Uterus (tissue), 4 donors: Measurements from ENCODE around the gene S100B. TPM values are rescaled to one million over a fixed set of nuclear protein-coding genes. Genes with fewer than 3 reads are reported as not detected.

ENCODE experiments used
- DNase-seq, 2 donors: peaks; one replicate each; pipeline ENCODE4 v3.0.0-alpha.2; 2019 to 2020
- H3K27ac ChIP-seq, 2 donors: fragments of 200-600 bp; sonication (generic); 1 replicate in 1 of 2; 2 replicates in 1 of 2; pipeline ENCODE4 v1.5.1; 2016 to 2018
- H3K27me3 ChIP-seq, 2 donors: fragments of 200-600 bp; sonication (generic); one replicate each; pipeline ENCODE4 v1.5.1; 2018 to 2019; ENCODE audit warnings: control low read depth in 1 of 2
- H3K36me3 ChIP-seq, 2 donors: fragments of 200-600 bp; sonication (generic); one replicate each; pipeline ENCODE4 v1.5.1; 2019; ENCODE audit warnings: control low read depth in 1 of 2
- H3K4me1 ChIP-seq, 2 donors: fragments of 200-600 bp; sonication (generic); one replicate each; pipeline ENCODE4 v1.5.1; 2018 to 2019; ENCODE audit warnings: control low read depth in 1 of 2
- H3K4me3 ChIP-seq, 2 donors: fragments of 200-600 bp; sonication (generic); 1 replicate in 1 of 2; 2 replicates in 1 of 2; pipeline ENCODE4 v1.5.1; 2018 to 2019; ENCODE audit warnings: mild to moderate bottlenecking in 1 of 2
- H3K9me3 ChIP-seq, 2 donors: fragments of 200-600 bp; sonication (generic); one replicate each; pipeline ENCODE4 v1.5.1; 2019; ENCODE audit warnings: control low read depth in 1 of 2
- CTCF ChIP-seq, 4 experiments: fragments of 200-600 bp in 2 of 4; fragments of 450-650 bp in 2 of 4; sonication (generic) in 2 of 4; IDR thresholded peaks; one replicate each; pipeline ENCODE4 v1.5.1; 2016 to 2019; ENCODE audit warnings: antibody characterized with exemption in 4 of 4, mild to moderate bottlenecking in 2 of 4, moderate library complexity in 1 of 4
- POLR2A ChIP-seq, 2 donors: fragments of 450-650 bp; IDR thresholded peaks; one replicate each; pipeline ENCODE4 v1.6.1; 2016; ENCODE audit warnings: antibody characterized with exemption in 2 of 2, mild to moderate bottlenecking in 1 of 2, moderate library complexity in 1 of 2
- intact Hi-C: fragments of 100-400 bp; cut with DNase I; formaldehyde crosslinking; loops from one replicate; pipeline ENCODE4 v1.15.1; 2023; ENCODE audit warnings: low total_unique reads
- total RNA-seq, 4 donors: library from RNA; depleted of rRNA in 3 of 4; stranded (reverse); fragments of >200 nt in 3 of 4; gene quantifications; one replicate each; pipeline versions ENCODE4 v1.1.0 to v1.2.4, GENCODE V29; 2014 to 2023
- donor health status: DM: yes; HTN: yes; CAD: no.

S100B gene
- total RNA-seq, 4 donors from 2014 or later, result 1.8 to 18.2 TPM; not detected in 2

- no peak for DNase-seq
- intact Hi-C loops, result no loop called here
- Histone ChIP-seq H3K27me3 (no peaks in the 10 kb centered on the region), H3K36me3 (no peaks in the 10 kb centered on the region), H3K4me3 (no peak overlapping the region), H3K4me1 (no peaks in the 10 kb centered on the region), H3K27ac (no peak overlapping the region), H3K9me3 (no peaks in the 10 kb centered on the region)
- TF ChIP-seq CTCF (IDR thresholded peaks at IDR 0.05) (no peak), POLR2A (IDR thresholded peaks at IDR 0.05) (no peak)
These were observed 54.6 kb downstream of the S100B start for GRCh38 chr21:46550116-46550941.

- no peak for DNase-seq
- H3K27me3 ChIP-seq, result no peaks in the 10 kb centered on the region
- H3K27ac ChIP-seq, result no peak overlapping the region
- intact Hi-C loops, result no loop called here
- no peaks in the 10 kb centered on the region for H3K4me1 ChIP-seq
- H3K36me3 ChIP-seq, result no peaks in the 10 kb centered on the region
- no peak overlapping the region for H3K4me3 ChIP-seq
- no peak for TF ChIP-seq CTCF (IDR thresholded peaks at IDR 0.05)
- TF ChIP-seq POLR2A (IDR thresholded peaks at IDR 0.05), result no peak
- H3K9me3 ChIP-seq, result no peaks in the 10 kb centered on the region
These were observed 55.2 kb downstream of the S100B start for GRCh38 chr21:46549650-46550049.

Other genes starting within 250 kb of the S100B start
- 10 to 100 TPM; 51.0 to 56.3 (median 51.6) TPM for gene DIP2A, start 146.2 kb downstream of the S100B start, total RNA-seq
- 100 to 1,000 TPM in 1 of 4 donors, 10 to 100 TPM in 3; 45.6 to 171 (median 76.4) TPM for gene PRMT2, start 30.6 kb upstream of the S100B start, total RNA-seq